T-helper 9 cell (primary cell): ENCODE results near the gene NPM1.

Source experiments
- DNase-seq: peaks from one replicate; pipeline ENCODE4 v3.0.0-alpha.2; 2020

The NPM1 gene

GRCh38 chr5:171454549-171454948 is 66.9 kb downstream of the NPM1 start:
- no peak for DNase-seq

- no peak for DNase-seq
These were observed 67.9 kb downstream of the NPM1 start for GRCh38 chr5:171455522-171455921.

GRCh38 chr5:171457208-171457981 is 69.7 kb downstream of the NPM1 start:
- no peak for DNase-seq

- DNase-seq, result no peak
These were observed 72.2 kb downstream of the NPM1 start for GRCh38 chr5:171459839-171460238.
